Measurements from ENCODE around the gene GDAP2.
"Not testable (repeated sequence)": the region's sequence is repeated elsewhere in the genome, so short reads cannot be mapped to it uniquely, and the experiment has no call there.

Gene GDAP2

GRCh38 chr1:117886101-117886795, 43.2 kb downstream of the GDAP2 start:
- Histone ChIP-seq H3K36me3 (ENCODE audit: insufficient read depth, low read length) (no peaks in the 10 kb centered on the region), H3K9me3 (ENCODE audit: control insufficient read depth, insufficient read depth, low read length) (no peaks in the 10 kb centered on the region)

GRCh38 chr1:117883616-117884015, 45.8 kb downstream of the GDAP2 start:
- Histone ChIP-seq H3K9ac (ENCODE audit: low read depth, low read length) (no peak overlapping the region), H3K4me1 (ENCODE audit: insufficient read depth, low read length) (no peaks in the 10 kb centered on the region), H3K9me3 (ENCODE audit: control insufficient read depth, insufficient read depth, low read length) (no peaks in the 10 kb centered on the region), H3K36me3 (ENCODE audit: insufficient read depth, low read length) (no peaks in the 10 kb centered on the region; the same call in 1 of the 2 replicates)

More at GRCh38 chr1:117886101-117886795, 43.2 kb downstream of the GDAP2 start:
- Histone ChIP-seq H3K9ac (ENCODE audit: low read depth, low read length) (no peak overlapping the region), H3K4me1 (ENCODE audit: insufficient read depth, low read length) (no peaks in the 10 kb centered on the region)

GRCh38 chr1:117879284-117879683, 50.1 kb downstream of the GDAP2 start:
- Histone ChIP-seq H3K9me3 (ENCODE audit: control insufficient read depth, insufficient read depth, low read length) (no peaks in the 10 kb centered on the region), H3K4me1 (ENCODE audit: insufficient read depth, low read length) (no peaks in the 10 kb centered on the region), H3K9ac (ENCODE audit: low read depth, low read length) (no peak overlapping the region), H3K36me3 (ENCODE audit: insufficient read depth, low read length) (no peaks in the 10 kb centered on the region; the same call in 1 of the 2 replicates)

GRCh38 chr1:117877823-117878222, 51.6 kb downstream of the GDAP2 start:
- no peak overlapping the region for H3K9ac ChIP-seq (ENCODE audit: low read depth, low read length)
- H3K36me3 ChIP-seq (ENCODE audit: insufficient read depth, low read length) = no peaks in the 10 kb centered on the region; the same call in 1 of the 2 replicates
- H3K4me1 ChIP-seq (ENCODE audit: insufficient read depth, low read length) = no peaks in the 10 kb centered on the region
- no peaks in the 10 kb centered on the region for H3K9me3 ChIP-seq (ENCODE audit: control insufficient read depth, insufficient read depth, low read length)

- Histone ChIP-seq H3K9me3 (ENCODE audit: control insufficient read depth, insufficient read depth, low read length) (no peaks in the 10 kb centered on the region), H3K4me1 (ENCODE audit: insufficient read depth, low read length) (no peaks in the 10 kb centered on the region), H3K36me3 (ENCODE audit: insufficient read depth, low read length) (no peaks in the 10 kb centered on the region), H3K9ac (ENCODE audit: low read depth, low read length) (no peak overlapping the region)
Observed at GRCh38 chr1:117871013-117871412, 58.4 kb downstream of the GDAP2 start.

GRCh38 chr1:117861694-117862093, 67.7 kb downstream of the GDAP2 start:
- Histone ChIP-seq H3K36me3 (ENCODE audit: insufficient read depth, low read length) (no peaks in the 10 kb centered on the region; the same call in 1 of the 2 replicates), H3K4me1 (ENCODE audit: insufficient read depth, low read length) (no peaks in the 10 kb centered on the region), H3K9ac (ENCODE audit: low read depth, low read length) (no peak overlapping the region), H3K9me3 (ENCODE audit: control insufficient read depth, insufficient read depth, low read length) (no peaks in the 10 kb centered on the region)

- Histone ChIP-seq H3K4me1 (ENCODE audit: insufficient read depth, low read length) (no peaks in the 10 kb centered on the region), H3K9me3 (ENCODE audit: control insufficient read depth, insufficient read depth, low read length) (no peaks in the 10 kb centered on the region), H3K9ac (ENCODE audit: low read depth, low read length) (no peak overlapping the region), H3K36me3 (ENCODE audit: insufficient read depth, low read length) (no peaks in the 10 kb centered on the region; the same call in 1 of the 2 replicates)
Observed at GRCh38 chr1:117860896-117861610, 68.4 kb downstream of the GDAP2 start.

- Histone ChIP-seq H3K36me3 (ENCODE audit: insufficient read depth, low read length) (no peaks in the 10 kb centered on the region; the same call in 1 of the 2 replicates), H3K4me1 (ENCODE audit: insufficient read depth, low read length) (no peaks in the 10 kb centered on the region), H3K9me3 (ENCODE audit: control insufficient read depth, insufficient read depth, low read length) (no peaks in the 10 kb centered on the region), H3K9ac (ENCODE audit: low read depth, low read length) (no peak overlapping the region)
Observed at GRCh38 chr1:117859901-117860300, 69.5 kb downstream of the GDAP2 start.

- Histone ChIP-seq H3K9ac (ENCODE audit: low read depth, low read length) (no peak overlapping the region), H3K9me3 (ENCODE audit: control insufficient read depth, insufficient read depth, low read length) (no peaks in the 10 kb centered on the region), H3K36me3 (ENCODE audit: insufficient read depth, low read length) (no peaks in the 10 kb centered on the region; the same call in 1 of the 2 replicates), H3K4me1 (ENCODE audit: insufficient read depth, low read length) (no peaks in the 10 kb centered on the region)
Observed at GRCh38 chr1:117857418-117857817, 72.0 kb downstream of the GDAP2 start.

- Histone ChIP-seq H3K4me1 (ENCODE audit: insufficient read depth, low read length) (no peaks in the 10 kb centered on the region), H3K9me3 (ENCODE audit: control insufficient read depth, insufficient read depth, low read length) (no peaks in the 10 kb centered on the region), H3K36me3 (ENCODE audit: insufficient read depth, low read length) (0 out of 2 replicates have a peak, but pooled peaks cover 2% of the 10 kb centered on the region), H3K9ac (ENCODE audit: low read depth, low read length) (no peak overlapping the region)
Observed at GRCh38 chr1:117852853-117853553, 76.4 kb downstream of the GDAP2 start.

- Histone ChIP-seq H3K9me3 (ENCODE audit: control insufficient read depth, insufficient read depth, low read length) (no peaks in the 10 kb centered on the region), H3K36me3 (ENCODE audit: insufficient read depth, low read length) (0 out of 2 replicates have a peak, but pooled peaks cover 2% of the 10 kb centered on the region)
Observed at GRCh38 chr1:117851687-117852086, 77.7 kb downstream of the GDAP2 start.

GRCh38 chr1:117846674-117847425, 82.6 kb downstream of the GDAP2 start:
- no peak overlapping the region for H3K9ac ChIP-seq (ENCODE audit: low read depth, low read length)
- no peaks in the 10 kb centered on the region for H3K9me3 ChIP-seq (ENCODE audit: control insufficient read depth, insufficient read depth, low read length)
- H3K36me3 ChIP-seq (ENCODE audit: insufficient read depth, low read length) = 0 out of 2 replicates have a peak, but pooled peaks cover 2% of the 10 kb centered on the region
- no peaks in the 10 kb centered on the region for H3K4me1 ChIP-seq (ENCODE audit: insufficient read depth, low read length)

More at GRCh38 chr1:117851687-117852086, 77.7 kb downstream of the GDAP2 start:
- no peaks in the 10 kb centered on the region for H3K4me1 ChIP-seq (ENCODE audit: insufficient read depth, low read length)
- H3K9ac ChIP-seq (ENCODE audit: low read depth, low read length) = no peak overlapping the region

- H3K9ac ChIP-seq (ENCODE audit: low read depth, low read length); H3K9me3 ChIP-seq (ENCODE audit: control insufficient read depth, insufficient read depth, low read length); H3K36me3 ChIP-seq (ENCODE audit: insufficient read depth, low read length); H3K4me1 ChIP-seq (ENCODE audit: insufficient read depth, low read length): not testable (repeated sequence)
Observed at GRCh38 chr1:117844478-117844877, 84.9 kb downstream of the GDAP2 start.

- no peaks in the 10 kb centered on the region for H3K4me1 ChIP-seq (ENCODE audit: insufficient read depth, low read length)
- no peaks in the 10 kb centered on the region for H3K9me3 ChIP-seq (ENCODE audit: control insufficient read depth, insufficient read depth, low read length)
- H3K9ac ChIP-seq (ENCODE audit: low read depth, low read length) = no peak overlapping the region
- no peaks in the 10 kb centered on the region for H3K36me3 ChIP-seq (ENCODE audit: insufficient read depth, low read length)
Observed at GRCh38 chr1:117843791-117844190, 85.6 kb downstream of the GDAP2 start.
